ENCODE results near the gene HDDC3. TPM values are rescaled to one million over a fixed set of nuclear protein-coding genes. Genes with fewer than 3 reads are reported as not detected.

HDDC3 gene
- total RNA-seq, 2 experiments from 2014 or later: 31.8 to 38.6 TPM

DNA sequence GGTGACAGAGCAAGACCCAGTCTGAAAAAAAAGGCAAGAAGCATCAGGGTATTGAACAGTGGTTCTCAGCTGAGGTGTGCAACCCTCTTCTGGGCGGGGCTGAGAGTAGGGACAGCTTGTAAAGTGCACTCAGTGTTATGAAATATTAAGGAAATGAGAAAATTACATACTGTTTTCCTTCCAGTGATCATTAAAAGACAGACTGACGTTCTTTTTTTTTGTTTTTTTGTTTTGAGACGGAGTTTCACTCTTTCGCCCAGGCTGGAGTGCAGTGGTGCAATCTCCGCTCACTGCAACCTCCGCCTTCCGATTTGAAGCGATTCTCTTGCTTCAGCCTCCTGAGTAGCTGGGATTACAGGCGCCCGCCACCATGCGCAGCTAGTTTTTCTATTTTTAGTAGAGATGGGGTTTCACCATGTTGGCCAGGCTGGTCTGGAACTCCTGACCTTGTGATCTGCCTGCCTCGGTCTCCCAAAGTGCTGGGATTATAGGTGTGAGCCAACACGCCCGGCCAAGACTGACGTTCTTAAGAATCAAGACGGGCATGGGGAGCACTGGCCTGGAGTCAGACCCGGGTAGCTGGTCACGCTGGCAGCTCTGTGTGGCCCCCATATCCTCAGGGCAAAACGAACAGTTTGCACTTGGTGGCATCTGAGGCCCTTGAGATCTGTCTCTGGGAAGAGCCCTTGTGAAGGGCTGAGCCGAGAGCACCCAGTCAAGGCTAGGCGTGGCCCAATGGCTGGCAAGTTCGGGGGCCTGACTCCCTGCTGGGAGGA, 17.9 kb downstream of the HDDC3 start:
- Histone ChIP-seq H3K9me3 (ENCODE audit: low read length) (no peaks in the 10 kb centered on the region), H3K9me2 (ENCODE audit: insufficient read depth, low read length) (no peaks in the 10 kb centered on the region), H3K27ac (ENCODE audit: low read depth, low read length, poor library complexity, severe bottlenecking) (peak overlapping the region; percentile 46), H3K79me2 (ENCODE audit: insufficient read depth, low read depth, low read length) (no peaks in the 10 kb centered on the region), H3K4me2 (ENCODE audit: low read length) (peak overlapping the region; percentile 33), H4K20me1 (ENCODE audit: insufficient read depth, low read length) (no peaks in the 10 kb centered on the region), H3K36me3 (ENCODE audit: insufficient read depth, low read length) (no peaks in the 10 kb centered on the region), H2AFZ (ENCODE audit: low read length) (no peak overlapping the region), H3K4me3 (ENCODE audit: low read depth, low read length, poor library complexity, severe bottlenecking) (no peak overlapping the region), H3K4me1 (ENCODE audit: insufficient read depth, low read length, poor library complexity, severe bottlenecking) (peaks cover 24% of the 10 kb centered on the region)
- POLR2A ChIA-PET: interaction anchor here (1.0 kb wide), 1 partner anchor 11 kb away, joined by 3 read pairs; the partner anchor contains the start of gene MAN2A2
- intact Hi-C loops (cut with micrococcal nuclease; ENCODE audit: unreplicated experiment): no loop called here
- BruUV-seq (replicated peaks): no TSS peak
- no peak for DNase-seq (ENCODE audit: low spot score)
- CTCF ChIA-PET (ENCODE audit: unreplicated experiment): no interaction called here
- TF ChIP-seq EZH2phosphoT487 (IDR thresholded peaks at IDR 0.05; ENCODE audit: borderline replicate concordance, low read depth, low read length): no peak
- TF ChIP-seq, protein P1, sequence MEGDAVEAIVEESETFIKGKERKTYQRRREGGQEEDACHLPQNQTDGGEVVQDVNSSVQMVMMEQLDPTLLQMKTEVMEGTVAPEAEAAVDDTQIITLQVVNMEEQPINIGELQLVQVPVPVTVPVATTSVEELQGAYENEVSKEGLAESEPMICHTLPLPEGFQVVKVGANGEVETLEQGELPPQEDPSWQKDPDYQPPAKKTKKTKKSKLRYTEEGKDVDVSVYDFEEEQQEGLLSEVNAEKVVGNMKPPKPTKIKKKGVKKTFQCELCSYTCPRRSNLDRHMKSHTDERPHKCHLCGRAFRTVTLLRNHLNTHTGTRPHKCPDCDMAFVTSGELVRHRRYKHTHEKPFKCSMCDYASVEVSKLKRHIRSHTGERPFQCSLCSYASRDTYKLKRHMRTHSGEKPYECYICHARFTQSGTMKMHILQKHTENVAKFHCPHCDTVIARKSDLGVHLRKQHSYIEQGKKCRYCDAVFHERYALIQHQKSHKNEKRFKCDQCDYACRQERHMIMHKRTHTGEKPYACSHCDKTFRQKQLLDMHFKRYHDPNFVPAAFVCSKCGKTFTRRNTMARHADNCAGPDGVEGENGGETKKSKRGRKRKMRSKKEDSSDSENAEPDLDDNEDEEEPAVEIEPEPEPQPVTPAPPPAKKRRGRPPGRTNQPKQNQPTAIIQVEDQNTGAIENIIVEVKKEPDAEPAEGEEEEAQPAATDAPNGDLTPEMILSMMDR (conservative IDR thresholded peaks at IDR 0.05; ENCODE audit: low read length): no peak

DNA sequence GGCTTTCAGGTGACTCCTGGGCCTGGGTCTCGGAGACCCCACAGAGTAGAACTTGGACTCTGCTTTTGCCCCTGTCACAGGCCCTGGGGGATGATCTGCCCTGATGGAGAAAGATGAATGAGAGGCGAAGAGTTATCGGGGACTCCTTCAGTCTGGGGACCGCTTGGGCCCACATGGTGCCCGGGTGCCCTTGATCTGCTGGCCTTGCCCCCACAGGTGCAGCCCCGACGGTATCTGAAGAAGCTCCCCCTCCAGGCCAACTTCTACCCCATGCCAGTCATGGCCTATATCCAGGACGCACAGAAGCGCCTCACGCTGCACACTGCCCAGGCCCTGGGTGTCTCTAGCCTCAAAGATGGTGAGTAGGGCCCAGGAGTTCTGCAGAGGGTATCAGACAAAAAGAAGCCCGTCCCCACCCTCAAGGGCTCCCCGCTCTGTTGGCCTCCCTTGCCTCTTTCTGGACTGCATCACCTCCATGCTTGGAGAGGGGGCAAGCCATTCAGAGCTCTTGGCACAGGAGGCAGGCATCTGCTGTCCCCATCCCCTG, 18.9 kb downstream of the HDDC3 start:
- CTCF ChIA-PET (ENCODE audit: unreplicated experiment): no interaction called here
- H3K4me2 ChIP-seq (ENCODE audit: low read length): no peak overlapping the region
- H3K27ac ChIP-seq (ENCODE audit: low read depth, low read length, poor library complexity, severe bottlenecking): no peak overlapping the region
- no peak overlapping the region for H2AFZ ChIP-seq (ENCODE audit: low read length)
- H3K9me2 ChIP-seq (ENCODE audit: insufficient read depth, low read length): no peaks in the 10 kb centered on the region
- H4K20me1 ChIP-seq (ENCODE audit: insufficient read depth, low read length): no peaks in the 10 kb centered on the region
- peaks cover 24% of the 10 kb centered on the region for H3K4me1 ChIP-seq (ENCODE audit: insufficient read depth, low read length, poor library complexity, severe bottlenecking)
- no peak overlapping the region for H3K4me3 ChIP-seq (ENCODE audit: low read depth, low read length, poor library complexity, severe bottlenecking)
- no peaks in the 10 kb centered on the region for H3K79me2 ChIP-seq (ENCODE audit: insufficient read depth, low read depth, low read length)
- intact Hi-C loops (cut with micrococcal nuclease; ENCODE audit: unreplicated experiment): no loop called here
- POLR2A ChIA-PET: interaction anchor here (1.0 kb wide), 1 partner anchor 10 kb away, joined by 3 read pairs; the partner anchor contains the start of gene MAN2A2
- H3K9me3 ChIP-seq (ENCODE audit: low read length): no peaks in the 10 kb centered on the region
- H3K36me3 ChIP-seq (ENCODE audit: insufficient read depth, low read length): no peaks in the 10 kb centered on the region
- no TSS peak for BruUV-seq (replicated peaks)
- TF ChIP-seq EZH2phosphoT487 (IDR thresholded peaks at IDR 0.05; ENCODE audit: borderline replicate concordance, low read depth, low read length): no peak
- TF ChIP-seq, protein P1 (conservative IDR thresholded peaks at IDR 0.05; ENCODE audit: low read length): no peak
- no peak for DNase-seq (ENCODE audit: low spot score)

- Histone ChIP-seq H3K4me2 (ENCODE audit: low read length) (no peak overlapping the region), H3K79me2 (ENCODE audit: insufficient read depth, low read depth, low read length) (no peaks in the 10 kb centered on the region), H3K9me2 (ENCODE audit: insufficient read depth, low read length) (no peaks in the 10 kb centered on the region), H3K9me3 (ENCODE audit: low read length) (no peaks in the 10 kb centered on the region), H3K36me3 (ENCODE audit: insufficient read depth, low read length) (no peaks in the 10 kb centered on the region), H3K4me3 (ENCODE audit: low read depth, low read length, poor library complexity, severe bottlenecking) (no peak overlapping the region), H3K4me1 (ENCODE audit: insufficient read depth, low read length, poor library complexity, severe bottlenecking) (peaks cover 24% of the 10 kb centered on the region), H3K27ac (ENCODE audit: low read depth, low read length, poor library complexity, severe bottlenecking) (no peak overlapping the region), H4K20me1 (ENCODE audit: insufficient read depth, low read length) (no peaks in the 10 kb centered on the region), H2AFZ (ENCODE audit: low read length) (no peak overlapping the region)
- intact Hi-C loops (cut with micrococcal nuclease; ENCODE audit: unreplicated experiment): no loop called here
- CTCF ChIA-PET (ENCODE audit: unreplicated experiment): no interaction called here
- POLR2A ChIA-PET: no interaction called here
- TF ChIP-seq EZH2phosphoT487 (IDR thresholded peaks at IDR 0.05; ENCODE audit: borderline replicate concordance, low read depth, low read length): no peak
- TF ChIP-seq, protein P1 (conservative IDR thresholded peaks at IDR 0.05; ENCODE audit: low read length): no peak
- no TSS peak for BruUV-seq (replicated peaks)
- no peak for DNase-seq (ENCODE audit: low spot score)
These were observed 19.6 kb downstream of the HDDC3 start for GRCh38 chr15:90912770-90913075.
